Esophagus muscularis mucosa (tissue), 4 donors: ENCODE measurements around the gene NEURL4.

Experiments used
- EP300 ChIP-seq: sonication (generic); formaldehyde crosslinking; IDR thresholded peaks from one replicate; pipeline ENCODE4 v1.6.1; 2017; ENCODE audit warnings: antibody characterized with exemption
- POLR2A ChIP-seq: fragments of 450-650 bp; IDR thresholded peaks from one replicate; pipeline ENCODE4 v1.6.1; 2017; ENCODE audit warnings: antibody characterized with exemption, moderate library complexity, mild to moderate bottlenecking, low read depth
- POLR2AphosphoS5 ChIP-seq, 2 donors: sonication (generic); formaldehyde crosslinking; IDR thresholded peaks; one replicate each; pipeline ENCODE4 v1.6.1; 2017; ENCODE audit warnings: antibody characterized with exemption in 2 of 2
- TF ChIP-seq, protein P1 (sequence below), 3 experiments: fragments of 200-600 bp in 2 of 3; fragments of 450-650 bp in 1 of 3; sonication (generic) in 2 of 3; IDR thresholded peaks; one replicate each; pipeline ENCODE4 v1.5.1; 2017 to 2019; ENCODE audit warnings: antibody characterized with exemption in 3 of 3, mild to moderate bottlenecking in 2 of 3, moderate library complexity in 1 of 3

- TF ChIP-seq POLR2A = no peak
- TF ChIP-seq POLR2AphosphoS5 (IDR thresholded peaks at IDR 0.05) = no peak
- TF ChIP-seq, protein P1, sequence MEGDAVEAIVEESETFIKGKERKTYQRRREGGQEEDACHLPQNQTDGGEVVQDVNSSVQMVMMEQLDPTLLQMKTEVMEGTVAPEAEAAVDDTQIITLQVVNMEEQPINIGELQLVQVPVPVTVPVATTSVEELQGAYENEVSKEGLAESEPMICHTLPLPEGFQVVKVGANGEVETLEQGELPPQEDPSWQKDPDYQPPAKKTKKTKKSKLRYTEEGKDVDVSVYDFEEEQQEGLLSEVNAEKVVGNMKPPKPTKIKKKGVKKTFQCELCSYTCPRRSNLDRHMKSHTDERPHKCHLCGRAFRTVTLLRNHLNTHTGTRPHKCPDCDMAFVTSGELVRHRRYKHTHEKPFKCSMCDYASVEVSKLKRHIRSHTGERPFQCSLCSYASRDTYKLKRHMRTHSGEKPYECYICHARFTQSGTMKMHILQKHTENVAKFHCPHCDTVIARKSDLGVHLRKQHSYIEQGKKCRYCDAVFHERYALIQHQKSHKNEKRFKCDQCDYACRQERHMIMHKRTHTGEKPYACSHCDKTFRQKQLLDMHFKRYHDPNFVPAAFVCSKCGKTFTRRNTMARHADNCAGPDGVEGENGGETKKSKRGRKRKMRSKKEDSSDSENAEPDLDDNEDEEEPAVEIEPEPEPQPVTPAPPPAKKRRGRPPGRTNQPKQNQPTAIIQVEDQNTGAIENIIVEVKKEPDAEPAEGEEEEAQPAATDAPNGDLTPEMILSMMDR (IDR thresholded peaks at IDR 0.05) = no peak
- no peak for TF ChIP-seq EP300
Observed at GRCh38 chr17:7324438-7324779, 4.7 kb downstream of the NEURL4 start.
